Natural killer cell (primary cell): ENCODE data around the gene COPG2. TPM values are rescaled to one million over a fixed set of nuclear protein-coding genes. Genes with fewer than 3 reads are reported as not detected.
"Not testable (repeated sequence)": the region's sequence is repeated elsewhere in the genome, so short reads cannot be mapped to it uniquely, and the experiment has no call there.

Experiments
- ATAC-seq, 3 donors: fragments of 150-1000 bp in 2 of 3; fragments of 200-7000 bp in 1 of 3; cut with Tn5 transposase; 1 replicate in 1 of 3; 2 replicates in 2 of 3; pipeline ENCODE4 v1.10.0; 2021; ENCODE audit warnings: mild to moderate bottlenecking in 2 of 3, moderate library complexity in 2 of 3
- DNase-seq, 2 donors: peaks; one replicate each; pipeline versions ENCODE4 v3.0.0 to v3.0.0-alpha.2; 2013 to 2021; ENCODE audit warnings: mixed read lengths in 1 of 2
- H3K27ac ChIP-seq: one replicate; pipeline ENCODE4 v1.5.1; 2013; ENCODE audit warnings: mild to moderate bottlenecking, low read length
- H3K27me3 ChIP-seq: one replicate; pipeline ENCODE4 v1.6.1; 2013; ENCODE audit warnings: low read length; ENCODE audit not compliant: control insufficient read depth, insufficient read depth
- H3K36me3 ChIP-seq: one replicate; pipeline ENCODE4 v1.6.1; 2013; ENCODE audit warnings: low read length; ENCODE audit not compliant: control insufficient read depth, insufficient read depth
- H3K4me1 ChIP-seq: one replicate; pipeline ENCODE4 v1.6.1; 2013; ENCODE audit warnings: low read length; ENCODE audit not compliant: control insufficient read depth, insufficient read depth
- H3K4me3 ChIP-seq: one replicate; pipeline ENCODE4 v1.5.1; 2013; ENCODE audit warnings: low read length
- H3K9me3 ChIP-seq: one replicate; pipeline ENCODE4 v1.6.1; 2013; ENCODE audit warnings: low read length; ENCODE audit not compliant: control insufficient read depth, insufficient read depth
- H3K27ac Mint-ChIP-seq, 2 donors: one replicate each; pipeline ENCODE4 v1.8.0; 2022; ENCODE audit warnings: mild to moderate bottlenecking in 2 of 2, mixed read lengths in 2 of 2, moderate library complexity in 1 of 2
- H3K27me3 Mint-ChIP-seq, 2 donors: one replicate each; pipeline ENCODE4 v1.8.0; 2022; ENCODE audit warnings: low read depth in 2 of 2, mixed read lengths in 2 of 2
- H3K36me3 Mint-ChIP-seq: one replicate; pipeline ENCODE4 v1.8.0; 2022; ENCODE audit warnings: mixed read lengths
- H3K4me1 Mint-ChIP-seq, 2 donors: one replicate each; pipeline ENCODE4 v1.8.0; 2022; ENCODE audit warnings: mixed read lengths in 2 of 2
- H3K4me3 Mint-ChIP-seq: one replicate; pipeline ENCODE4 v1.8.0; 2022; ENCODE audit warnings: mild to moderate bottlenecking, moderate library complexity, mixed read lengths
- H3K9me3 Mint-ChIP-seq, 2 donors: one replicate each; pipeline ENCODE4 v1.8.0; 2022; ENCODE audit warnings: mixed read lengths in 2 of 2
- WGBS: methylation state at CpG from one replicate; pipeline ENCODE4 v1.1.7; 2013; ENCODE audit warnings: missing lambda C conversion rate; ENCODE audit not compliant: insufficient coverage; 5-methylcytosine and 5-hydroxymethylcytosine counted together
- intact Hi-C: fragments of 100-400 bp; cut with micrococcal nuclease; formaldehyde crosslinking; loops from one replicate; pipeline ENCODE4 v1.14.2; 2022
- total RNA-seq, 4 donors: library from RNA; stranded (reverse); fragments of 120-200 nt in 1 of 4; gene quantifications; one replicate each; pipeline versions ENCODE4 v1.2.3 to v1.2.4, GENCODE V29; 2013 to 2022
- TF ChIP-seq, protein P1 (sequence below): fragments of 200-600 bp; IDR thresholded peaks from one replicate; pipeline ENCODE4 v1.8.0; 2022; ENCODE audit warnings: antibody characterized with exemption

Gene COPG2
- total RNA-seq, 3 donors from 2014 or later (not counting 1 experiment from before 2014, with no cell fraction given), result 6.6 to 9.1 (median 8.9) TPM

DNA sequence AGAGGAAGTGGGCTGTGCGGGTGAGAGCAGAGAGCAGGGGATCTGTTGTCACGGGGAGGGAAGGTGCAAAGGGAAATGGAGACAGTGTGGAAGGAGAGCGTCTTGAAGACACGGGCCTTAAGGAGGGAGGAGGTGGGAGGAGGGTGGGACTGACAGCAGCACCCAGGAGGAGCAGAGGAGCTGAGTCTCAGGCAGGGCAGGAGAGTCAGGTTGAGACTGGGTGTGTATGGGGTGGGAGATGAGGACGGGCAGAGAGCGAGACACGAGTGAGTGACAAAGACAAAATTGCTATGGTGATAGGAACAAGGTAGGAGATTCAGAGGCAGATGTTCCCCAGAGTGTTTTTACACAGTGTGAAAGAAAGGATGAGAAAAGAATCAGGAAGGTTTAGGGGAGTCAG is 127.3 kb downstream of the COPG2 start:
- H3K27me3 Mint-ChIP-seq, H3K4me3 Mint-ChIP-seq, H3K27me3 ChIP-seq, H3K4me1 ChIP-seq, H3K9me3 ChIP-seq, H3K27ac Mint-ChIP-seq, H3K4me3 ChIP-seq, H3K27ac ChIP-seq, intact Hi-C loops, H3K4me1 Mint-ChIP-seq, H3K36me3 Mint-ChIP-seq, H3K36me3 ChIP-seq, H3K9me3 Mint-ChIP-seq, DNase-seq, ATAC-seq: not testable (repeated sequence)
- WGBS, result 86% methylated on average over 7 of the region's 7 CpGs

DNA sequence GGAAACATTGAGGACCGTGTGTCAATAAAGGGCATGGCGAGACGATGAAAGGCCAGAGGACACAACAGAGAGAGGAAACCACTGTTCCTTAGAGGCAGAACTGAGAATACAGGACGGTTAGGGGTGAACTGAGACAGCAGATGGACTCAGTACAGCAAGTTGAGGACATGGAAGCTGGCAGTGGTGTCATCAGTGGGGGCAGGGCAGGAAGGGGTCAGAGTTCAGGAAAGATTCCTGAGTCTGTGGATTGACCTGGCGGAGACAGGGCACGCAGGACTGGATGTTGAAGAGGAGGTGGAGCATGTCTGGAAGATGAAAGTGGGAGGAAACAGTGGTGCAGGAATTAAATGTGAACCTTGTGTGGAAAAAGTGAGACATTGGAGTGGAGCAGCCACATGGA is 130.7 kb downstream of the COPG2 start:
- 84% methylated on average over 6 of the region's 6 CpGs for WGBS
- H3K4me3 Mint-ChIP-seq, H3K4me1 ChIP-seq, ATAC-seq, H3K9me3 Mint-ChIP-seq, H3K27ac ChIP-seq, H3K4me3 ChIP-seq, DNase-seq, H3K27me3 ChIP-seq, H3K4me1 Mint-ChIP-seq, H3K9me3 ChIP-seq, H3K27me3 Mint-ChIP-seq, H3K36me3 Mint-ChIP-seq, H3K27ac Mint-ChIP-seq, intact Hi-C loops, H3K36me3 ChIP-seq: not testable (repeated sequence)

DNA sequence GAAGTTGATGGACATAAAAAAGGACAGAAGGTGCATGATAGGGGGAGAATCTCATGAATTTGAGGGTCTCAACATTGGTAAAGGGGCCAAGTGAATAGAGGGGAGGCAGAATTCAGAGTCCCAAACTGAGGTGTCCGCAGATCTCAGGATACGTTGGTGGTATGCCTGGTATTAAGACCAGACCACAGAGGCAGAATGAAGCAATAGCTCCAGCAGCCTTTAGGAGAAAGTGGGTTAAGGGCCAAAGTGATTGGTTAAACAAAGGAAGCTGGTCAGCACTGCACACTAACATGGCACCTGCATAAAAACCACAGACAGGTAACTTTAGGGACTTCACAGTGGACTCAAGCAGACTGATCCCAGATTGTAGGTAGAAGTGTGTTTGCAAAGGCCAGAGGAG is 139.1 kb downstream of the COPG2 start:
- no peaks in the 10 kb centered on the region for H3K9me3 ChIP-seq
- intact Hi-C loops, result no loop called here
- H3K27ac ChIP-seq, result no peak overlapping the region
- ATAC-seq, result no peak
- DNase-seq, result no peak
- no peak overlapping the region for H3K4me3 ChIP-seq
- no peaks in the 10 kb centered on the region for H3K27me3 ChIP-seq
- WGBS, result 96% methylated on average over 2 of the region's 2 CpGs
- Mint-ChIP-seq H3K4me3 (no peak overlapping the region), H3K36me3 (no peaks in the 10 kb centered on the region), H3K4me1 (peaks cover 0 to 10% of the 10 kb centered on the region in 2 donors), H3K9me3 (no peaks in the 10 kb centered on the region), H3K27me3 (no peaks in the 10 kb centered on the region), H3K27ac (peak overlapping the region in 1 of 2 donors; percentile 1)
- TF ChIP-seq, protein P1, sequence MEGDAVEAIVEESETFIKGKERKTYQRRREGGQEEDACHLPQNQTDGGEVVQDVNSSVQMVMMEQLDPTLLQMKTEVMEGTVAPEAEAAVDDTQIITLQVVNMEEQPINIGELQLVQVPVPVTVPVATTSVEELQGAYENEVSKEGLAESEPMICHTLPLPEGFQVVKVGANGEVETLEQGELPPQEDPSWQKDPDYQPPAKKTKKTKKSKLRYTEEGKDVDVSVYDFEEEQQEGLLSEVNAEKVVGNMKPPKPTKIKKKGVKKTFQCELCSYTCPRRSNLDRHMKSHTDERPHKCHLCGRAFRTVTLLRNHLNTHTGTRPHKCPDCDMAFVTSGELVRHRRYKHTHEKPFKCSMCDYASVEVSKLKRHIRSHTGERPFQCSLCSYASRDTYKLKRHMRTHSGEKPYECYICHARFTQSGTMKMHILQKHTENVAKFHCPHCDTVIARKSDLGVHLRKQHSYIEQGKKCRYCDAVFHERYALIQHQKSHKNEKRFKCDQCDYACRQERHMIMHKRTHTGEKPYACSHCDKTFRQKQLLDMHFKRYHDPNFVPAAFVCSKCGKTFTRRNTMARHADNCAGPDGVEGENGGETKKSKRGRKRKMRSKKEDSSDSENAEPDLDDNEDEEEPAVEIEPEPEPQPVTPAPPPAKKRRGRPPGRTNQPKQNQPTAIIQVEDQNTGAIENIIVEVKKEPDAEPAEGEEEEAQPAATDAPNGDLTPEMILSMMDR, result no peak
- H3K36me3 ChIP-seq, result no peaks in the 10 kb centered on the region
- H3K4me1 ChIP-seq, result no peaks in the 10 kb centered on the region

DNA sequence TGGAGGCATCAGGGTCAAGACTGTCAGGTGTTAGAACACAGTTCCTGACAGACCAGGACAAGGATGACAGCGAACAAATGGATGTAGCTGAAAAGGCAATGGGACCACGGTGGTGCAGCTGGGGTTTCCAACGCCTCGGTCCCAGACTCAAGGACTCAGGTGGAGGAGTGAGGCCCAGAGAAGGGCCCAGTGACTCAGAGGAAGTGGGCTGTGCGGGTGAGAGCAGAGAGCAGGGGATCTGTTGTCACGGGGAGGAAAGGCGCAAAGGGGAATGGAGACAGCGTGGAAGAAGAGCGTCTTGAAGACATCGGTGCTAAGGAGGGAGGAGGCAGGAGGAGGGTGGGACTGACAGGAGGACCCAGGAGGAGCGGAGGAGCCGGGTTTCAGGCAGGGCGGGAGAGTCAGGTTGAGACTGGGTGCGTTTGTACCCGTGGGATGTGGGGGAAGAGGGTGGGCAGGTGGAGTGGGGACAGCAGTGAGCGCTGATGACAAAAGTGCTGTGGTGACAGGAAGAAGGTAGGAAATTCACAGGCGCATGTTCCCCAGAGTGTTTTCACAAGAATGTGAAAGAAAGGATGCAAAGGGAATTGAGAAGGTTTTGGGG is 140.7 kb downstream of the COPG2 start:
- H3K9me3 ChIP-seq, H3K36me3 ChIP-seq, intact Hi-C loops, H3K27me3 ChIP-seq, H3K27me3 Mint-ChIP-seq, H3K4me3 ChIP-seq, DNase-seq, H3K27ac Mint-ChIP-seq, H3K27ac ChIP-seq, H3K4me1 ChIP-seq, H3K36me3 Mint-ChIP-seq, H3K9me3 Mint-ChIP-seq: not testable (repeated sequence)
- ATAC-seq, result peak in 2 of 3 donors; percentile 49 to 58
- Mint-ChIP-seq H3K4me1 (peaks cover 0 to 10% of the 10 kb centered on the region in 2 donors), H3K4me3 (peak overlapping the region; percentile 22)
- WGBS, result 87% methylated on average over 15 of the region's 17 CpGs

DNA sequence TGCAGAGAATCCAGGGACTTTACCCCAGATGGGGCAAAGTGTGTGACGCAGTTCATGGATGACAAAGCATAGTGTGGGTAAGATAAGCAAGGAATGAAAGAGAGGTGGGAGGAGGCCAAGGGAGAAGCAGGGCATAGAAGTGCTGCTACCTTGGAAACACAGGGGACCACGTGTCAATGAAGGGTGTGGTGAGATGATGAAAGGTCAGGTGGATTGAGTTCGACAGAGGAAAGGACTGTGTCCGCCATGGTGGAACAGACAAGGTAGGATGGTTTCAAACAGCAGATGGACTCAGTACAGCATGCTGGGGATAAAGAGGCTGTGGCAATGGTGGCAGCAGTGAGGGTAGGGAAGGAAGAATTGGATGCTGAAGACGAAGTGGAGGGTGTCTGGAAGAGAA is 143.9 kb downstream of the COPG2 start:
- H3K9me3 Mint-ChIP-seq, result no peaks in the 10 kb centered on the region
- Histone ChIP-seq H3K4me1 (no peaks in the 10 kb centered on the region), H3K9me3 (no peaks in the 10 kb centered on the region), H3K27me3 (no peaks in the 10 kb centered on the region), H3K36me3 (no peaks in the 10 kb centered on the region), H3K27ac (no peak overlapping the region), H3K4me3 (no peak overlapping the region)
- 94% methylated on average over 5 of the region's 5 CpGs for WGBS
- no peak for ATAC-seq
- TF ChIP-seq, protein P1, result no peak
- no peak for DNase-seq
- intact Hi-C loops, result no loop called here
- H3K36me3 Mint-ChIP-seq, result no peaks in the 10 kb centered on the region
- H3K4me3 Mint-ChIP-seq, result no peak overlapping the region
- peaks cover 0 to 10% of the 10 kb centered on the region in 2 donors for H3K4me1 Mint-ChIP-seq
- H3K27ac Mint-ChIP-seq, result no peak overlapping the region
- H3K27me3 Mint-ChIP-seq, result no peaks in the 10 kb centered on the region

DNA sequence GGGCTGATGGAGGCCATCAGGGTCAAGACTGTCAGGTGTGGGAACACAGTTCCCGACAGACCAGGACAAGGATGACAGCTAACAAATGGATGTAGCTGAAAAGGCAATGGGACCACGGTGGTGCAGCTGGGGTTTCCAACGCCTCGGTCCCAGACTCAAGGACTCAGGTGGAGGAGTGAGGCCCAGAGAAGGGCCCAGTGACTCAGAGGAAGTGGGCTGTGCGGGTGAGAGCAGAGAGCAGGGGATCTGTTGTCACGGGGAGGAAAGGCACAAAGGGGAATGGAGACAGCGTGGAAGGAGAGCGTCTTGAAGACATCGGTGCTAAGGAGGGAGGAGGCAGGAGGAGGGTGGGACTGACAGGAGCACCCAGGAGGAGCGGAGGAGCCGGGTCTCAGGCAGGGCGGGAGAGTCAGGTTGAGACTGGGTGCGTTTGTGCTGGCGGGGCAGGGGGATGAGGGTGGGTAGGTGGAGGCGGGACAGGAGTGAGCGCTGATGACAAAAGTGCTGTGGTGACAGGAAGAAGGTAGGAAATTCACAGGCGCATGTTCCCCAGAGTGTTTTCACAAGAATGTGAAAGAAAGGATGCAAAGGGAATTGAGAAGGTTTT is 144.9 kb downstream of the COPG2 start:
- ATAC-seq, H3K36me3 Mint-ChIP-seq, H3K4me3 Mint-ChIP-seq, H3K27ac ChIP-seq, intact Hi-C loops, H3K4me3 ChIP-seq, H3K27me3 ChIP-seq, H3K27ac Mint-ChIP-seq, H3K4me1 Mint-ChIP-seq, H3K9me3 Mint-ChIP-seq, H3K27me3 Mint-ChIP-seq, H3K36me3 ChIP-seq, H3K4me1 ChIP-seq, DNase-seq, H3K9me3 ChIP-seq: not testable (repeated sequence)
- 89% methylated on average over 15 of the region's 17 CpGs for WGBS
